Bone marrow (tissue), 2 donors: ENCODE data around the gene SNN.

Experiments used
- DNase-seq, 2 donors: peaks; one replicate each; lab custom pipeline; 2025; lab: John Stamatoyannopoulos, UW

The SNN gene

GRCh38 chr16:11635113-11635652, 33.1 kb upstream of the SNN start:
- DNase-seq = no peak

DNA sequence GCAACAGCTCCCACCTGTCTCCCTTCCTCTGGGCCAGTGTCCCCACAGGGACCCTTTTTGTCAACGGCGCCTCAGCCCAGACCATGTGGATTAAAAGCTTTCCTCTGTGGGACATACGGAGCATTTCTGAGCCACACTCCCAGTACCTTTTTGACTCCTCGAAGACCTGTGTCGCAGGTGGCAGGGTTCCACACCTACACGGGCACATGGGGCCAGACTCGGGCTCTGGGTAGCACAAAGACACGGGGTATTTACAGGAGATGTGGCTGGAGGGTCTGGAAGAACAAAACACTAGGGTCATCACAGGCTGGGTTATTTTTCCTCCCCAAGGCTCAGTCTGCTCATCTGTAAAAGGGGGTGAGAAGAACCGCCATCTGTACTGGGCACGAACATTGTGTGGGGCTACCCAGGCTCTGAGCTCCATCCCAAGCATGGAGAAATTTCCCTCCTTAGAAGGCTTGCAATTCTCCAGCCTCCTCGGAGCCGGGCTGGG, 32.5 kb upstream of the SNN start:
- DNase-seq = no peak

- no peak for DNase-seq
These were observed 32.0 kb upstream of the SNN start for GRCh38 chr16:11636172-11636721.

DNA sequence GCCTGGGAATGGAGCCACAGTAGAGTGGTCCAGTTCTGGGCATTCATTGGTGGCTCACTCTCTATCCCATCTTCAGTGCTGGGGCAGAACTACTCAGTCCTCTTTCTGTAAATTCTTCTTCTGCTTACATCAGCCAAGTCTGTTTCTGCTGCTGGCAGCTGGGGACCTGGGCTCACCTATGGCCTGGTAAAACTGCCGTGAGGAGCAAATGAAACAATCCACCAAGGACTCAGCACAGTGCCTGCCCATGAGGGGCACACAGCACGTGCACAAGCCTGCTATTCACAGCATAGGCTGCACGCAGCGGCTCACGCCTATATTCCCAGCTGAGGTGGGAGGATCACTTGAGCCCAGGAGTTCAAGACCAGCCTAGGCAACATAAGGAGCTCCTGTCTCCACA, 30.9 kb upstream of the SNN start:
- no peak for DNase-seq

DNA sequence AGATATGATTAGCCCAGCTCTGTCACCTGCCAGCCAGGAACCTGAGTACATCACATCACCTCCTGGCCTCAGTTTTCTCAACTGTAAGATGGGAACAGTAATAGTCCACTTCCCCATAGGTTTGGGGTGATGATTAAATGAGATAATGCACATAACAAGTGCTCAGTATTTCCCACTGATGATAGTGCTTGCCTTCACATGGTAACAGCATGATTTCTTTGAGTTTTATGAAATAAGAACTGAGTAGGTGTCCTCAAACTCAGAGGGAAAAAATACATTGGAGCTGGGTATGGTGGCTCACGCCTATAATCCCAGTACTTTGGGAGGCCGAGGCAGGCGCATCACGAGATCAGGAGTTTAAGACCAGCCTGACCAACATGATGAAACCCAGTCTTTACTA, 30.1 kb upstream of the SNN start:
- no peak for DNase-seq

- DNase-seq = no peak
These were observed 29.2 kb upstream of the SNN start for GRCh38 chr16:11639008-11639562.

DNA sequence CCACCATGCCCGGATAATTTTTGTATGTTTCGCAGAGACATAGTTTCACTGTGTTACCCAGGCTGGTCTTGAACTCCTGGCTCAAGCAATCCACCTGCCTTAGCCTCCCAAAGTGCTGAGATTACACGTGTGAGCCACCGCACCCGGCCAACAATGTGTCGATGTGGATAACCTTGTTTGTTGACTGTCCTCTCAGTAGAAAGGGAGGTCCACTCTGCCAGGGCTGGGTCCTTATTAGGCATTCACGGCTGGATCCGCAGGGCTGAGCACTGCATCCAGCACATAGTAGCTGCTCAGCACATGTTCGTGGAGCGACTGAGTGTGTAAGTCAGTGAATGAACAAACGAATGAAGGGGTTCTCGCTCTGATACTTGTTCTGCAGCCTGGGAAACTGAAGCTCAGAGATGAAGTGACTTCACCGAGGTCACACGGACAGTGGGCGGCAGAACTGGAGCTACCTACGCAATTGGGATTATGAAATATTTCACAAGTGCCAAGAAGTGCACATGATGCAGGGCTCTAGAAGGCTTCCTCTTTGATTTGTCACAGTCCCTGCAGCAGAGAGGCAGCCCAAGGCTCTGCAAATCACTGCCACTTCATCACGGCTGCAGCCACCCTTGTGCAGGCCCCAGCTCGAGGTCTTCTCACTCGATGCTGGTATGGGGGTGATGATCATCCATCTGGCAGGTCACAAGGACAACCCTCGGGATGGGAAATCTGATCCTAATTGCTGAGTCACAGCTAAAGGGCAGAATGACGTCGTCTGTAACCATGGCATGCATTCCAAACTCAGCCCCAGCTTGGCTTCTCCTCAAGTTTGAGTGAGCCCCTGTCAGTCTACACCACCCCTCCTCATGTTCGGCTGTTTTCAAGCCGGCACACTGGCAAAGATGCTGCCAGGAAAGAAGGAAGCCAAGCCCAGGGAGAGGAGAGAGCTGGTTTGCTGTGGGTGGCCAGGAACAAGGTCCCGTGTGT, 28.0 kb upstream of the SNN start:
- DNase-seq = peak; percentile 69 to 78

DNA sequence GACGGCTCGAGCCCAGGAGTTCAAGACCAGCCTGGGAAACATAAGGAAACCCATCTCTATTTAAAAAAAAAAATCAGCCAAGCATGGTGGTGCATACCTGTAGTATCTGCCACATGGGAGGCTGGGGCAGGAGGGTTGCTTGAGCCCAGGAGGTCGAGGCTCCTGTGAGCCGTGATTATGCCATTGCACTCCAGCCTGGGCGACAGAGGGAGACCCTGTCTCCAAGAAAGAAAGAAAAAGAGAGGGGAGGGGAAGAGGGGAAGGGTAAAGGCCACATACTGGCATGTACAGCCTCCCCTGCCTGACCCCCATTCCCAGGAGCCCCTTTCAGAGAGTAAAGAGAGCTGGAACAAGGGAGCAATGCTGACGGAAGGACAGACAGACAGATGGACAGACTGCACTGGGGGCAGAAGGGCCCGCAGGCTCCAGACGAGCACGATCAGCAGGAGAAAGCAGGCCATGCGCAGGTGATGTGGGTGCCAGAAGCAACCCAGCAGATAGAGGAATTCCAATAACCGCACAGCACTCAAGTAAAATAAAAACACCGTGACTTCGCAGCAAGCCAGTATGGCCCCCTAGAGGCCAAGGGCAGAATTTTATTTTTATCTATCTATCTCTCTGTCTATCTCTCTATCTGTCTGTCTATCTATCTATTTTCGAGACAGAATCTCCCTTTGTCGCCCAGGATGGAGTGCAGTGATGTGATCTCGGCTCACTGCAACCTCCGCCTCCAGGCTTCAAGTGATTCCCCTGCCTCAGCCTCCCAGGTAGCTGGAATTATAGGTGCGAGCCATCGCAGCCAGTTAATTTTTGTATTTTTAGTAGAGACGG, 27.1 kb upstream of the SNN start:
- peak in 1 of 2 donors; percentile 42 for DNase-seq

GRCh38 chr16:11642765-11643116, 25.5 kb upstream of the SNN start:
- DNase-seq = no peak

- no peak for DNase-seq
These were observed 19.0 kb upstream of the SNN start for GRCh38 chr16:11649276-11649675.

DNA sequence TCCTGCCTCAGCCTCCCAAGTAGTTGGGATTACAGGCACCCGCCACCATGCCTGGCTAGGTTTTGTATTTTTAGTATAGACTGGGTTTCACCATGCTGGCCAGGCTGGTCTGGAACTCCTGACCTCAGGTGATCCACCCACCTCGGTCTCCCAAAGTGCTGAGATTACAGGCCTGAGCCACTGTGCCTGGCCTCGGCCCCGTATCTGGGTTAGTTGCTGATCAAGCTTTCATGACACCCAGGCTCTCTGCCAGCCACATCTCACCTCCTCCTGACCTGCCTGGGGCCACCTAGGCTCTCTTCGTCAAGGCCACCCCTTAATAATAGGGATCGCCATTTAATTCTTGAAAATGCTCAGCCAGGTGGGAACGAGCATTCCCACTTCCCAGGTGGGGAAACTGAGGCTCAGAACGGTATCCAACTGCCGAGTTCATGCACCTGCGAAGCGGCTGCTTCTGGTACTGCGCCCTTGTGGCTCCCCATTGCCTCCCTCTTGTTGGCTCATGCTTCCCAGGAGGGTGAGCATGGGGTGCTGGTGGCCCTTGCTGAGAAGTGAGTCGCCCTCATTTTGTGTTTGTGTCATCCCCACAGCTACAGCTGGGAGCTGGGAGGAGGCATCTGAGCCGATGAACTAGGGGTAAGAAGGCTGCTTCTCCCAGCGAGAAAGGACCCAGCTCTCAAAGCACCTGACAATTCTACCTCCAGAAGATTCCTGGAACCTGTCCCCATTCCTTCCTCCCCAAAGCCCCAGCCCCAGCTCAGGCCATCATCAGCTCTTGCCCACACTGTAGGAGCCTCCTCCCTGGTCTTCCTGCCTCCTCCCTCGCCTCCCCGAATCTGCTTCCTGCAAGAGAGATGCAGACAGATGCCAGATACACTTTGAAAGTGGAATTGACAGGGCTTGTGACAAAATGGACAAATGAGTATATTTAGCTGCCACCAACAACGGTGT, 17.3 kb upstream of the SNN start:
- DNase-seq = no peak

- DNase-seq = no peak
These were observed 16.5 kb upstream of the SNN start for GRCh38 chr16:11651796-11652195.

- no peak for DNase-seq
These were observed 12.6 kb upstream of the SNN start for GRCh38 chr16:11655655-11656054.

- no peak for DNase-seq
These were observed 10.7 kb upstream of the SNN start for GRCh38 chr16:11657556-11657955.

GRCh38 chr16:11658896-11659708, 9.2 kb upstream of the SNN start:
- no peak for DNase-seq

DNA sequence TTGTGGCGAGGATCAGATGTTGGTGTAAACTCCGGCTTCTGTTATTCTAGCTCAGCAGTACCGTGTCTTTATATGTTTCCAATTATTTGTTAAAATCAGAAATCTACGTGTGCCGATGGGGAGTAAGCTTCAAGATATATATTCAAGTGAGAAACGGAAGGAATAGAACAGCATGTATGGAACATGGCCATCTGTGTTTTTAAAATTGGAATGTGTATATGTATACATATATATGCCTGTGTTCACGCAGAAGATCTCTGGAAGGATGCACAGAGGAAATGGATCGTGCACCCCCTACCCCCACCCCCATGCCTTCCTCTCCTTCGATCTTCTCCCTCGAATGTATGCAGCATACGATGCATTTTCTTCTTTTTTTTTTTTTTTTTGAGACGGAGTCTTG, 7.7 kb upstream of the SNN start:
- no peak for DNase-seq

DNA sequence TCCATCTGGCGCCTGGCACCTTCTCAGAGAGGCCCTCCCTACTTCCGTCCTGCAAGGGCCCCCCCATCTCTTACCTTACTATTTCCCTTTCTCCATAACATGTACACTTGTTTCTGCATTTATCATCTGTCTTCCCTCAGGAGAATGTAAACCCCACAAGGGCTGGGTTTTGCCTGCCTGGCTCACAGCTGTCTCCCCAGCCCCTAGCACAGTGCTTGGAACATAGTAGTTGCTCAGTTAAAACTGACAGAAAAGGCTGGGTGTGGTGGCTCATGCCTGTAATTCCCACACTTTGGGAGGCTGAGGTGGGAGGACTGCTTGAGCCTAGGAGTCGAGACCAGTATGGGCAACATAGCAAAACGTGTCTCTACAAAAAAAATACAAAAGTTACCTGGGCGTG, 5.7 kb upstream of the SNN start:
- no peak for DNase-seq

GRCh38 chr16:11665071-11665491, 3.2 kb upstream of the SNN start:
- no peak for DNase-seq

GRCh38 chr16:11666103-11667055, 1.9 kb upstream of the SNN start:
- DNase-seq = no peak
